Parathyroid adenoma (tissue), 2 donors: ENCODE results near the gene NPBWR2.

Source experiments
- H2AFZ ChIP-seq: fragments of 300-600 bp; sonication (generic); one replicate; pipeline ENCODE4 v1.7.0; 2017; ENCODE audit warnings: antibody characterized with exemption, mild to moderate bottlenecking
- H3K27ac ChIP-seq: fragments of 300-600 bp; sonication (generic); one replicate; pipeline ENCODE4 v1.7.0; 2017
- H3K27me3 ChIP-seq: fragments of 300-600 bp; sonication (generic); one replicate; pipeline ENCODE4 v1.7.0; 2017; ENCODE audit warnings: low read length; ENCODE audit not compliant: control insufficient read depth, insufficient read depth
- H3K36me3 ChIP-seq: fragments of 300-600 bp; sonication (generic); one replicate; pipeline ENCODE4 v1.7.0; 2017; ENCODE audit warnings: low read length; ENCODE audit not compliant: control insufficient read depth, insufficient read depth
- H3K4me1 ChIP-seq: fragments of 300-600 bp; sonication (generic); one replicate; pipeline ENCODE4 v1.7.0; 2017; ENCODE audit warnings: control low read depth
- H3K4me2 ChIP-seq: fragments of 300-600 bp; sonication (generic); one replicate; pipeline ENCODE4 v1.7.0; 2017; ENCODE audit warnings: low read length
- H3K4me3 ChIP-seq: fragments of 300-600 bp; sonication (generic); one replicate; pipeline ENCODE4 v1.7.0; 2017; ENCODE audit warnings: low read depth, low read length
- H3K79me2 ChIP-seq: fragments of 300-600 bp; sonication (generic); one replicate; pipeline ENCODE4 v1.7.0; 2017; ENCODE audit warnings: control low read depth
- H3K9ac ChIP-seq: fragments of 300-600 bp; sonication (generic); one replicate; pipeline ENCODE4 v1.7.0; 2017; ENCODE audit warnings: mild to moderate bottlenecking
- H3K9me3 ChIP-seq: fragments of 300-600 bp; sonication (generic); one replicate; pipeline ENCODE4 v1.7.0; 2017; ENCODE audit warnings: low read length; ENCODE audit not compliant: control insufficient read depth
- TF ChIP-seq, protein P1 (sequence below): fragments of 300-600 bp; sonication (generic); IDR thresholded peaks from one replicate; pipeline ENCODE4 v1.7.0; 2017; ENCODE audit warnings: antibody characterized with exemption, mild to moderate bottlenecking
- donor health status: primary hyperparathyroidism.

NPBWR2 gene

DNA sequence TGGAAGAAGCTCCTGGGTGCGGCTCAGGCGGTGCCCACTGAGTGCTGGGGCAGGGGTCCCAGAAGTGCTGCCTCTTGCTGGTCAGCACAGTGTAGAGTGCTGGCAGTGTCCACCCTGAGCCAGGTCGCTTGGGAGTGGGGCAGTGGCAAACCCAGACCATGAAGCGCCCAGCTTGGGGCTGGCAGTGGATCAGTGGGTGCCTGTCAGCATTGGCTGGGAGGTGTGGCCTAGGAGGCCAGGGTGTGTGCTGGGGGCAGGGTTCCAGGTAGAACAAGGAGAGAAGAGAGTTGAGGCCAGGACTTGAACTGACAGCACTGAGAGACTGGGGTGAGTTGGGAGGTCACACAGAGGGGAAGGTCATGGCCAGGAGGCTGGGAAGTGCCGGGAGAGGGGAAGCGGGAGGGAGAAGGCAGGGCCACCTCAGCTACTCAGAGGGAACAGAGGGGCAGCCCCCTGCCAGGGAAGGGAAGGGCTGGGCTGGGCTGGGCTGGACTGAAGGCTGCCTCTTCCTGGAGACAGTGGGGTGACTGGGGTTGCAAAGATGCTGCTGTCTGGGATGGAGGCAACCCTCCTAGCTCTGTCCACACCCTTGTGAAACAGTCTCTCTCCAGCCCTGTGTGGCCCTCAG, 40.2 kb downstream of the NPBWR2 start:
- Histone ChIP-seq H3K36me3 (no peaks in the 10 kb centered on the region), H3K4me2 (no peak overlapping the region), H3K4me1 (peaks cover 18% of the 10 kb centered on the region), H3K9me3 (no peaks in the 10 kb centered on the region), H3K27me3 (no peaks in the 10 kb centered on the region), H2AFZ (no peak overlapping the region), H3K4me3 (no peak overlapping the region), H3K27ac (no peak overlapping the region), H3K79me2 (peaks cover 5% of the 10 kb centered on the region), H3K9ac (no peak overlapping the region)
- TF ChIP-seq, protein P1, sequence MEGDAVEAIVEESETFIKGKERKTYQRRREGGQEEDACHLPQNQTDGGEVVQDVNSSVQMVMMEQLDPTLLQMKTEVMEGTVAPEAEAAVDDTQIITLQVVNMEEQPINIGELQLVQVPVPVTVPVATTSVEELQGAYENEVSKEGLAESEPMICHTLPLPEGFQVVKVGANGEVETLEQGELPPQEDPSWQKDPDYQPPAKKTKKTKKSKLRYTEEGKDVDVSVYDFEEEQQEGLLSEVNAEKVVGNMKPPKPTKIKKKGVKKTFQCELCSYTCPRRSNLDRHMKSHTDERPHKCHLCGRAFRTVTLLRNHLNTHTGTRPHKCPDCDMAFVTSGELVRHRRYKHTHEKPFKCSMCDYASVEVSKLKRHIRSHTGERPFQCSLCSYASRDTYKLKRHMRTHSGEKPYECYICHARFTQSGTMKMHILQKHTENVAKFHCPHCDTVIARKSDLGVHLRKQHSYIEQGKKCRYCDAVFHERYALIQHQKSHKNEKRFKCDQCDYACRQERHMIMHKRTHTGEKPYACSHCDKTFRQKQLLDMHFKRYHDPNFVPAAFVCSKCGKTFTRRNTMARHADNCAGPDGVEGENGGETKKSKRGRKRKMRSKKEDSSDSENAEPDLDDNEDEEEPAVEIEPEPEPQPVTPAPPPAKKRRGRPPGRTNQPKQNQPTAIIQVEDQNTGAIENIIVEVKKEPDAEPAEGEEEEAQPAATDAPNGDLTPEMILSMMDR = no peak

DNA sequence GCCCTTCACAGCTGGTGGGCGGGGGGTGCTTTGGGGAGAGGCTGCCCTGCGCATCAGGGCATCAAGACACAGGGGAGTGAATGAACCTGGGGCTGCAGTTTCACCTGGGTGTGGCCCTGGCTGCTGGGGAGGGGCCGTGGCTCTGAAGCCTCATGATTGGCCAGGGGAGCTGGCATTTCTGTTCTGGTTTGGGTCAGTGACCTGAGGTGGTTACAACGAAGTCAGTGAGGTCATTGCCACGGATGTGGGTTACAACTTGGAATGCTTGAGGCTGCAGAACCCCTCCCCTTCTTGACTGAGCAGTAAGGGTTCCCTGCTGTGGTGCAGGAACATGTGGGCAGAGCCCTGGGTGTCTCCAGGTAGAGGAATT, 41.4 kb downstream of the NPBWR2 start:
- Histone ChIP-seq H3K9ac (no peak overlapping the region), H3K9me3 (no peaks in the 10 kb centered on the region), H3K4me3 (no peak overlapping the region), H3K27me3 (no peaks in the 10 kb centered on the region), H3K36me3 (no peaks in the 10 kb centered on the region), H2AFZ (no peak overlapping the region), H3K4me1 (peaks cover 20% of the 10 kb centered on the region), H3K4me2 (no peak overlapping the region), H3K79me2 (peaks cover 5% of the 10 kb centered on the region), H3K27ac (no peak overlapping the region)
- TF ChIP-seq, protein P1 = no peak

DNA sequence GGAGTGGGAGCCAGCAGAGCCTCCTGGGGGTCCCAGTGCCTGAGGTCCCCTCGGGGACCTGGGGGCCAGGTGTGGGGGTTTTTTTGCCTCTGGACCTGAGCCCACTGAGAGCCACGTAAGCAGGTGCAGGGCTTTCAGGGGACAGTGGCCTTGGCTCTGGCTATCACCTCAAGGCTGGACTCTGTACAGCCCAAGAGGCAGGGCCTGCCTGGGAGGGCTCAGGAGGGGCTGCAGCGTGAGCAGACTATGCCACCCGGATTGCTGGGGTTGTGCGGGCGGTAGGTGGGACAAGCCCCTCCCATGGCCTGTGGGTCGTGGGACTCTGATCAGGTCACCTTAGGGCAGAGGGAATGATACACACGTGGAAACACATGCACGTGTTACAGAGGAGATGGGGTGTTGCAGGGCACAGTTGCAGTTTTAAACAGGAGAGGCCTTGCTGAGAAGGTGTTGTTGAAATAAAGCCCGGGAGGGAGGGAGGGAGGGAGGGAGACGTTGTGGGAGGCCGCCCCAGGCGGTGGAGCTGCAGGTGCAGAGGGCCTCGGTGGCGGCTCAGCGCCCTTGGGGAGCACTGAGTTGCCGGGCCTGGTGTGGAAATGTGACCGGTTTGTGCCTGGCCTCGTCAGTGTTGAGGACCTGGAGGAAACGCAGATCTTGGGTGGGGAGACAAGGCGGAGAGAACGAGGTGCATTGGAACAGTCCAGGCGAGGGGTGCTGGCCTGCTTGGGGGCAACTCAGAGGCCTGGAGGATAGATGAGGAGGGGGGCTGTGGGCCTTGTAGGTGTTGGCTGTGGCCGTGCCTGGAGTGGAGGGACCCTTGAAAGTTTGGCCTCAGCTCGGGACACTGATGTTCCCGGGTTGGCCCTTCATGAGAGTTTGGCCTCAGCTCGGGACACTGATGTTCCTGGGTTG, 42.0 kb downstream of the NPBWR2 start:
- Histone ChIP-seq H3K27ac (no peak overlapping the region), H3K9ac (no peak overlapping the region), H2AFZ (no peak overlapping the region), H3K27me3 (no peaks in the 10 kb centered on the region), H3K4me2 (no peak overlapping the region), H3K36me3 (no peaks in the 10 kb centered on the region), H3K9me3 (no peaks in the 10 kb centered on the region), H3K4me3 (no peak overlapping the region), H3K79me2 (peaks cover 5% of the 10 kb centered on the region), H3K4me1 (peaks cover 20% of the 10 kb centered on the region)
- TF ChIP-seq, protein P1 = no peak

DNA sequence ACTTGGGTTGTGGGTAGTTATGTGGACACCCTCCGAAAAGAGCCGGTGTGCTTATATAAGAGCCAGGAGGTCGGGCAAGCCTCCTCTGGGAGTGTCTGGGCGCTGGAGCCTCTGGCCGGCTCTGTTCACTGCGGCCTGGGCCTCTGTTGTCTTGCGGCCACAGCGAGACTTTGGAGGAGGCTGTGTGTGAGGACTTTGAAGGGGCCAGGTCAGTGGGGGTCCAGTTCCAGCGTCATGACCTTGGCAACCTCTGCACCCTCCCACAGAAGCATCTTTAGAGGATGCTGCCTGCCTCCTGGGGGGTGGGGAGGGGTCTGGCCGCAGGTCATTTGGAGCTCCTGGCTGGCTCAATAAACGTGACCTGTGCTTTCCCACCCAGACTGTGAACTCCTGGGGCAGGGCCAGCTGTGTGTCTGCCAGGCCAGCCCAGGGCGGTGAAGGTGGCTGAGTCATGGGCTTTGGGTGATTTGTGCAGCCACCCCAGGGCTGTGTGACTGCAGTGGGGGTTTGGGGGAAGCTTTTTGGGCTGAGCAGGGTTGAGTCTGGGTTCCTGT, 43.1 kb downstream of the NPBWR2 start:
- H3K4me2 ChIP-seq = peak overlapping the region; percentile 98
- TF ChIP-seq, protein P1 = no peak
- H3K36me3 ChIP-seq = no peaks in the 10 kb centered on the region
- peaks cover 5% of the 10 kb centered on the region for H3K79me2 ChIP-seq
- H3K9me3 ChIP-seq = no peaks in the 10 kb centered on the region
- H3K27me3 ChIP-seq = no peaks in the 10 kb centered on the region
- peaks cover 20% of the 10 kb centered on the region for H3K4me1 ChIP-seq
- peak overlapping the region; percentile 71 for H3K4me3 ChIP-seq
- H3K9ac ChIP-seq = no peak overlapping the region
- peak overlapping the region; percentile 79 for H2AFZ ChIP-seq
- H3K27ac ChIP-seq = peak overlapping the region; percentile 68
